Thymus (tissue), 11 donors: Measurements from ENCODE around the gene TAF4B. TPM values are rescaled to one million over a fixed set of nuclear protein-coding genes. Genes with fewer than 3 reads are reported as not detected.
"Not testable (repeated sequence)": the region's sequence is repeated elsewhere in the genome, so short reads cannot be mapped to it uniquely, and the experiment has no call there.

Source experiments
- DNase-seq, 9 donors: peaks; one replicate each; pipeline ENCODE4 v3.0.0-alpha.2; 2013; ENCODE audit warnings: low spot score in 9 of 9, low read depth in 6 of 9, missing footprints in 1 of 9
- H3K27ac ChIP-seq, 2 donors: one replicate each; pipeline ENCODE4 v1.5.1; 2013; ENCODE audit warnings: control low read depth in 1 of 2, low read depth in 1 of 2, low read length in 1 of 2, mild to moderate bottlenecking in 1 of 2, moderate library complexity in 1 of 2
- H3K27me3 ChIP-seq, 2 donors: one replicate each; pipeline ENCODE4 v1.5.1; 2013; ENCODE audit warnings: low read length in 1 of 2; ENCODE audit not compliant: control insufficient read depth in 2 of 2, insufficient read depth in 1 of 2
- H3K36me3 ChIP-seq, 2 donors: one replicate each; pipeline ENCODE4 v1.5.1; 2013; ENCODE audit warnings: low read length in 1 of 2, mild to moderate bottlenecking in 1 of 2, moderate library complexity in 1 of 2; ENCODE audit not compliant: control insufficient read depth in 2 of 2, insufficient read depth in 2 of 2
- H3K4me1 ChIP-seq, 2 donors: one replicate each; pipeline ENCODE4 v1.5.1; 2013; ENCODE audit warnings: low read length in 2 of 2; ENCODE audit not compliant: control insufficient read depth in 2 of 2, insufficient read depth in 2 of 2
- H3K4me3 ChIP-seq, 2 donors: one replicate each; pipeline ENCODE4 v1.5.1; 2013; ENCODE audit warnings: low read length in 2 of 2, control low read depth in 1 of 2, mild to moderate bottlenecking in 1 of 2
- H3K9me3 ChIP-seq, 2 donors: one replicate each; pipeline ENCODE4 v1.5.1; 2013; ENCODE audit warnings: low read length in 1 of 2, mild to moderate bottlenecking in 1 of 2; ENCODE audit not compliant: control insufficient read depth in 2 of 2, insufficient read depth in 1 of 2
- WGBS: extraction: QIAGEN DNeasy Blood & Tissue Kit; methylation state at CpG from one replicate; pipeline ENCODE4 v1.1.7; 2013; 5-methylcytosine and 5-hydroxymethylcytosine counted together
- polyA plus RNA-seq: library from polyadenylated mRNA; stranded (reverse); fragments of 200-250 nt; gene quantifications from one replicate; pipeline ENCODE4 v1.2.3, GENCODE V29; 2013
- total RNA-seq: library from RNA; stranded (reverse); fragments of 120-200 nt; gene quantifications from one replicate; pipeline ENCODE4 v1.2.4, GENCODE V29; 2013
- donor health status: healthy.

Gene TAF4B
- total and polyA plus RNA-seq, 2 donors = 6.8 to 7.5 TPM

GRCh38 chr18:26228562-26229260 is 2.5 kb downstream of the TAF4B start:
- WGBS = 87% methylated on average over 6 of the region's 6 CpGs
- Histone ChIP-seq H3K4me3 (no peak overlapping the region), H3K36me3 (no peaks in the 10 kb centered on the region), H3K27me3 (peaks cover 0 to 8% of the 10 kb centered on the region in 2 donors), H3K9me3 (no peaks in the 10 kb centered on the region), H3K4me1 (peaks cover 8 to 11% of the 10 kb centered on the region in 2 donors), H3K27ac (no peak overlapping the region)
- no peak for DNase-seq

- Histone ChIP-seq H3K27me3 (peaks cover 0 to 8% of the 10 kb centered on the region in 2 donors), H3K27ac (no peak overlapping the region), H3K9me3 (no peaks in the 10 kb centered on the region), H3K36me3 (no peaks in the 10 kb centered on the region), H3K4me3 (no peak overlapping the region), H3K4me1 (peaks cover 8 to 11% of the 10 kb centered on the region in 2 donors)
- DNase-seq = no peak
- WGBS = 97% methylated on average over 8 of the region's 8 CpGs
Measured at GRCh38 chr18:26230497-26230896, 4.3 kb downstream of the TAF4B start.

GRCh38 chr18:26233208-26233607 is 7.0 kb downstream of the TAF4B start:
- DNase-seq = no peak
- Histone ChIP-seq H3K27me3 (no peaks in the 10 kb centered on the region), H3K4me3 (no peak overlapping the region), H3K36me3 (no peaks in the 10 kb centered on the region), H3K4me1 (no peaks in the 10 kb centered on the region), H3K27ac (no peak overlapping the region), H3K9me3 (no peaks in the 10 kb centered on the region)
- 94% methylated on average over 5 of the region's 5 CpGs for whole genome bisulfite sequencing

- DNase-seq, H3K27ac ChIP-seq, H3K9me3 ChIP-seq, H3K36me3 ChIP-seq, H3K4me1 ChIP-seq, H3K4me3 ChIP-seq, H3K27me3 ChIP-seq: not testable (repeated sequence)
- WGBS = 97% methylated on average over 2 of the region's 2 CpGs
Measured at GRCh38 chr18:26237363-26237762, 11.1 kb downstream of the TAF4B start.

- not testable (repeated sequence) for DNase-seq, H3K4me1 ChIP-seq, H3K9me3 ChIP-seq, H3K27ac ChIP-seq, H3K36me3 ChIP-seq, H3K27me3 ChIP-seq, H3K4me3 ChIP-seq
- WGBS = 95% methylated on average over 4 of the region's 4 CpGs
Measured at GRCh38 chr18:26238718-26239117, 12.5 kb downstream of the TAF4B start.

GRCh38 chr18:26242392-26242791 is 16.1 kb downstream of the TAF4B start:
- H3K4me3 ChIP-seq, H3K27me3 ChIP-seq, DNase-seq, H3K4me1 ChIP-seq, H3K27ac ChIP-seq, H3K36me3 ChIP-seq: not testable (repeated sequence)
- H3K9me3 ChIP-seq = peaks cover 2 to 11% of the 10 kb centered on the region in 2 donors
- WGBS = 96% methylated on average over 4 of the region's 4 CpGs

- H3K27ac ChIP-seq, H3K27me3 ChIP-seq, DNase-seq, H3K36me3 ChIP-seq, H3K4me3 ChIP-seq, H3K4me1 ChIP-seq: not testable (repeated sequence)
- H3K9me3 ChIP-seq = peaks cover 2 to 11% of the 10 kb centered on the region in 2 donors
- WGBS = 98% methylated on average over 5 of the region's 5 CpGs
Measured at GRCh38 chr18:26245434-26245833, 19.2 kb downstream of the TAF4B start.

- no peak for DNase-seq
- Histone ChIP-seq H3K27me3 (no peaks in the 10 kb centered on the region), H3K36me3 (no peaks in the 10 kb centered on the region), H3K4me1 (peaks cover 0 to 3% of the 10 kb centered on the region in 2 donors), H3K9me3 (no peaks in the 10 kb centered on the region), H3K27ac (no peak overlapping the region), H3K4me3 (no peak overlapping the region)
- 95% methylated on average over 3 of the region's 3 CpGs for WGBS
Measured at GRCh38 chr18:26252411-26252810, 26.2 kb downstream of the TAF4B start.

GRCh38 chr18:26254808-26255207 is 28.6 kb downstream of the TAF4B start:
- not testable (repeated sequence) for DNase-seq, H3K27me3 ChIP-seq

More at GRCh38 chr18:26254808-26255207, 28.6 kb downstream of the TAF4B start:
- H3K4me1 ChIP-seq, H3K27ac ChIP-seq, H3K4me3 ChIP-seq, H3K9me3 ChIP-seq, H3K36me3 ChIP-seq: not testable (repeated sequence)
